Pancreas (tissue), 10 donors: ENCODE measurements around the gene ADM2. TPM values are rescaled to one million over a fixed set of nuclear protein-coding genes. Genes with fewer than 3 reads are reported as not detected.
"Not testable (repeated sequence)": the region's sequence is repeated elsewhere in the genome, so short reads cannot be mapped to it uniquely, and the experiment has no call there.

ENCODE experiments used
- ATAC-seq, 4 donors: fragments of 200-7000 bp; cut with Tn5 transposase; one replicate each; pipeline versions ENCODE4 v1.8.0 to v1.9.1; 2020; ENCODE audit warnings: mild to moderate bottlenecking in 4 of 4, moderate library complexity in 4 of 4
- DNase-seq, 6 donors: peaks; one replicate each; pipeline ENCODE4 v3.0.0-alpha.2; 2020
- FAIRE-seq: peaks from 2 replicates; lab custom pipeline; 2012; peaks lifted over from hg19 to GRCh38; lab: Jason Lieb, UNC
- H3K27ac ChIP-seq, 4 donors: fragments of 200-600 bp; sonication (generic); 1 replicate in 3 of 4; 2 replicates in 1 of 4; pipeline versions ENCODE4 v1.5.0 to v1.8.0; 2020
- H3K27me3 ChIP-seq, 4 donors: fragments of 200-600 bp; one replicate each; pipeline ENCODE4 v1.8.0; 2021
- H3K36me3 ChIP-seq, 3 donors: fragments of 200-600 bp; sonication (generic) in 1 of 3; one replicate each; pipeline versions ENCODE4 v1.5.0 to v1.8.0; 2020 to 2021
- H3K4me1 ChIP-seq, 3 donors: fragments of 200-600 bp; one replicate each; pipeline ENCODE4 v1.8.0; 2021
- H3K4me3 ChIP-seq, 4 donors: fragments of 200-600 bp; sonication (generic) in 2 of 4; one replicate each; pipeline versions ENCODE4 v1.5.0 to v1.8.0; 2020 to 2021
- H3K9me3 ChIP-seq, 4 donors: fragments of 200-600 bp; one replicate each; pipeline ENCODE4 v1.8.0; 2021
- WGBS, 2 donors: extraction: QIAGEN DNeasy Blood & Tissue Kit; methylation state at CpG; one replicate each; pipeline ENCODE4 v1.1.7; 2013; 5-methylcytosine and 5-hydroxymethylcytosine counted together
- intact Hi-C, 3 donors: fragments of 100-400 bp; cut with DNase I; formaldehyde crosslinking; loops; one replicate each; pipeline versions ENCODE4 v1.11.1 to v1.14.2; 2022
- polyA plus RNA-seq, 2 donors: library from polyadenylated mRNA; stranded (reverse); fragments of 200-250 nt; gene quantifications; one replicate each; pipeline ENCODE4 v1.2.3, GENCODE V29; 2013
- total RNA-seq, 6 donors: library from RNA; stranded (reverse); fragmentation: NEBNext Ultra II Directional in 4 of 6; extraction: Animal tissue kit (Norgen Biotek cat#: 25700) in 4 of 6; gene quantifications; one replicate each; pipeline versions ENCODE4 v1.2.1 to v1.2.4, GENCODE V29; 2021 to 2023
- TF ChIP-seq, protein P1 (sequence below), 4 donors: fragments of 200-600 bp; sonication (generic) in 3 of 4; IDR thresholded peaks; one replicate each; pipeline versions ENCODE4 v1.5.0 to v1.8.0; 2021; ENCODE audit warnings: antibody characterized with exemption in 4 of 4
- donor health status: healthy with polysubstance abuse.
- donor health status: DM: no; HTN: no; CAD: no; lungs with moderate emphysema.
- donor health status: DM: no; HTN: no; CAD: no.
- donor health status: control.
- donor health status: control.
- donor health status: Bipolar disorder and iron deficiency.
- donor health status: DM: yes; HTN: yes; CAD: no.
- donor health status: DM: no; HTN: no; CAD: no.
- donor health status: DM: no; HTN: no; CAD: no.
- donor health status: DM: yes; HTN: yes; CAD: no.

ADM2 gene
- total and polyA plus RNA-seq, 8 donors, result 2.1 to 44.3 (median 5.8) TPM

DNA sequence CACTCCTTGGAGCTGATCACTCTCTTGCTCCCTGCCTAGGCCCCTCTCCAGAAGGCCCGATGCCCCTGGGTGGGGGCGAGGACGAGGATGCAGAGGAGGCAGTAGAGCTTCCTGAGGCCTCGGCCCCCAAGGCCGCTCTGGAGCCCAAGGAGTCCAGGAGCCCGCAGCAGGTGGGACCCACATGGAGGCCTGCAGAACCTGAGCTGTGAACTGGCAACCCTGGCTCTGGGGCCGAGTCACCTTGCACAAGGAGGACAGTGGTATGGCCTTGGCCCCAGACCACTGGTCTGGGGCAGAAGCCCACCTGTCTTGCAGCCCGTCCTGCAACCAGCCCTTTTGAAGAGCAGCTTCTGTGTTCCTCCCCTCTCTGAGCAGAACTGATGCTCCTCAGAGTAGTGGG is 37.8 kb downstream of the ADM2 start:
- intact Hi-C loops, result no loop called here
- no peak for FAIRE-seq

DNA sequence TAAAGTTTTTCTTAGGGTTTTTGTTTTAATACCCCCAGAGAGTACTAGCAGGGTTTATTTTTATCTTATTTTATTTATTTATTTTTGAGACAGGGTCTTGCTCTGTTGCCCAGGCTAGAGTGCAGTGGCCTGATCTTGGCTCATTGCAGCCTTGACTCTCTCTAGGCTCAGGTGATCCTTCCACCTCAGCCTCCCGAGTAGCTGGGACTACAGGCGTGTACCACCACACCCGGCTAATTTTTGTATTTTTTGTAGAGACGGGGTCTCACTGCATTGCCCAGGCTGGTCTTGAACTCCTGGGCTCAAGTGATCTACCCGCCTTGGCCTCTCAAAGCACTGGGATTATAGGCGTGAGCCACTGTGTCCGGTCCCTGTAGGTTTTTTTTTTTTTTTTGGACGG is 38.8 kb downstream of the ADM2 start:
- intact Hi-C loops, DNase-seq, ATAC-seq, FAIRE-seq, H3K27me3 ChIP-seq, H3K9me3 ChIP-seq, H3K4me1 ChIP-seq, H3K27ac ChIP-seq, H3K4me3 ChIP-seq: not testable (repeated sequence)
- H3K36me3 ChIP-seq, result peaks cover 0 to 52% (median 19%) of the 10 kb centered on the region in 3 donors
- WGBS, 2 donors, result 94 to 98% methylated on average over 8 of the region's 8 CpGs

More for the DNA sequence above, 37.8 kb downstream of the ADM2 start:
- no peak for ATAC-seq
- no peaks in the 10 kb centered on the region for H3K27me3 ChIP-seq
- no peak overlapping the region for H3K27ac ChIP-seq
- no peak overlapping the region for H3K4me3 ChIP-seq
- peaks cover 0 to 52% (median 19%) of the 10 kb centered on the region in 3 donors for H3K36me3 ChIP-seq
- peak in 1 of 6 donors; percentile 61 for DNase-seq
- WGBS, 2 donors, result 94 to 95% methylated on average over 8 of the region's 8 CpGs
- TF ChIP-seq, protein P1, sequence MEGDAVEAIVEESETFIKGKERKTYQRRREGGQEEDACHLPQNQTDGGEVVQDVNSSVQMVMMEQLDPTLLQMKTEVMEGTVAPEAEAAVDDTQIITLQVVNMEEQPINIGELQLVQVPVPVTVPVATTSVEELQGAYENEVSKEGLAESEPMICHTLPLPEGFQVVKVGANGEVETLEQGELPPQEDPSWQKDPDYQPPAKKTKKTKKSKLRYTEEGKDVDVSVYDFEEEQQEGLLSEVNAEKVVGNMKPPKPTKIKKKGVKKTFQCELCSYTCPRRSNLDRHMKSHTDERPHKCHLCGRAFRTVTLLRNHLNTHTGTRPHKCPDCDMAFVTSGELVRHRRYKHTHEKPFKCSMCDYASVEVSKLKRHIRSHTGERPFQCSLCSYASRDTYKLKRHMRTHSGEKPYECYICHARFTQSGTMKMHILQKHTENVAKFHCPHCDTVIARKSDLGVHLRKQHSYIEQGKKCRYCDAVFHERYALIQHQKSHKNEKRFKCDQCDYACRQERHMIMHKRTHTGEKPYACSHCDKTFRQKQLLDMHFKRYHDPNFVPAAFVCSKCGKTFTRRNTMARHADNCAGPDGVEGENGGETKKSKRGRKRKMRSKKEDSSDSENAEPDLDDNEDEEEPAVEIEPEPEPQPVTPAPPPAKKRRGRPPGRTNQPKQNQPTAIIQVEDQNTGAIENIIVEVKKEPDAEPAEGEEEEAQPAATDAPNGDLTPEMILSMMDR (IDR thresholded peaks at IDR 0.05), result no peak
- no peaks in the 10 kb centered on the region for H3K9me3 ChIP-seq
- H3K4me1 ChIP-seq, result peaks cover 1 to 2% (median 2%) of the 10 kb centered on the region in 3 donors

DNA sequence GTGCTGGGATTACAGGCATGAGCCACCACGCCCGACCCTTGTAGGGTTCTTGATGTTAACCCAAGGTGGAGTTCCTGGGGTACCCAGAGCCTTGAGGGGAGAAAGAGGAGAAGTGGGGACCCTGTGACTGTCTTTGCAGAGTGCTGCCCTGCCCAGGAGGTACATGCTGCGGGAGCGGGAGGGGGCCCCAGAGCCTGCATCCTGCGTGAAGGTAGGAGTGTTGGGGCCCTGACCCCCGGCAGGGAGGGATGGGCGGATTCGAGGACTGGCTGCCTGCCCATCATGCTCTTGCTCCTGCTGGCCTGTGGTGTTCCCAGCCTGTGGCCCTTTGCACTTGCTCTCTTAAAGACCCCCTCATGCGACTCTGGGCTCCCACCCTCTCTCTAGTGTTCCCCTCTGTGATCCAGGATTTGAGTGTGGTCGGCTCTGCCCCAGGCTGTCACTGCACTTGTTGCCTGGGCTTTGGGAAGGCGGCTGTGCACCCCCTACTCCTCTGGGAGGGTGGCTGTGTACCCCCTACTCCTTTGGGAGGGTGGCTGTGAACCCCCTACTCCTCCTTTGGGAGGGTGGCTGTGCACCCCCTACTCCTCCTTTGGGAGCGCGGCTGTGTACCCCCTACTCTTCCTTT is 39.6 kb downstream of the ADM2 start:
- Histone ChIP-seq H3K4me3 (no peak overlapping the region), H3K27ac (no peak overlapping the region), H3K36me3 (peaks cover 0 to 52% (median 19%) of the 10 kb centered on the region in 3 donors), H3K27me3 (no peaks in the 10 kb centered on the region), H3K9me3 (no peaks in the 10 kb centered on the region), H3K4me1 (peaks cover 5 to 7% (median 6%) of the 10 kb centered on the region in 3 donors)
- intact Hi-C loops, result no loop called here
- no peak for FAIRE-seq
- WGBS, 2 donors, result 92 to 95% methylated on average over 13 of the region's 13 CpGs
- TF ChIP-seq, protein P1 (IDR thresholded peaks at IDR 0.05), result no peak
- no peak for ATAC-seq
- DNase-seq, result peak in 1 of 6 donors; percentile 62

DNA sequence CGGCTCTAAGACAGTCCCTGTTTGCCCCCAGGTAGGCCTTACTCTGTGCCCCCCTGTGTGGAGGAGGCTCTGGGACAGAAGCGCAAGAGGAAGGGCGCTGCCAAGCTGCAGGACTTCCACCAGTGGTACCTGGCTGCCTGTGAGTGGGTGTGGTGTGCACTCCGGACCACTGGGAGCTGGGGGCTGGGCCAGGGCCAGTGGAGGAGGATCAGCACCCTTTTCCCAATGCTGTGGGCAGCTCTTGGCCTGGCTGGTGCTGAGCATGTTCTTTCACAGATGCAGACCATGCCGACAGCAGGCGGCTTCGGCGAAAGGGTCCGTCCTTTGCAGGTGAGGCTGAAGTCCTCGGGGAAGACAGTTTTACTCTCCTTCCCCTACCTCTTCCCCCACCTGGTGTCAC is 40.4 kb downstream of the ADM2 start:
- 94% methylated on average over 10 of the region's 10 CpGs for WGBS, 2 donors
- intact Hi-C loops, result no loop called here
- ATAC-seq (no peak), FAIRE-seq (no peak), DNase-seq (no peak)
- TF ChIP-seq, protein P1 (IDR thresholded peaks at IDR 0.05), result no peak
- Histone ChIP-seq H3K27me3 (no peaks in the 10 kb centered on the region), H3K9me3 (no peaks in the 10 kb centered on the region), H3K36me3 (peaks cover 0 to 52% (median 19%) of the 10 kb centered on the region in 3 donors), H3K27ac (no peak overlapping the region), H3K4me3 (no peak overlapping the region), H3K4me1 (peaks cover 5 to 7% (median 6%) of the 10 kb centered on the region in 3 donors)

DNA sequence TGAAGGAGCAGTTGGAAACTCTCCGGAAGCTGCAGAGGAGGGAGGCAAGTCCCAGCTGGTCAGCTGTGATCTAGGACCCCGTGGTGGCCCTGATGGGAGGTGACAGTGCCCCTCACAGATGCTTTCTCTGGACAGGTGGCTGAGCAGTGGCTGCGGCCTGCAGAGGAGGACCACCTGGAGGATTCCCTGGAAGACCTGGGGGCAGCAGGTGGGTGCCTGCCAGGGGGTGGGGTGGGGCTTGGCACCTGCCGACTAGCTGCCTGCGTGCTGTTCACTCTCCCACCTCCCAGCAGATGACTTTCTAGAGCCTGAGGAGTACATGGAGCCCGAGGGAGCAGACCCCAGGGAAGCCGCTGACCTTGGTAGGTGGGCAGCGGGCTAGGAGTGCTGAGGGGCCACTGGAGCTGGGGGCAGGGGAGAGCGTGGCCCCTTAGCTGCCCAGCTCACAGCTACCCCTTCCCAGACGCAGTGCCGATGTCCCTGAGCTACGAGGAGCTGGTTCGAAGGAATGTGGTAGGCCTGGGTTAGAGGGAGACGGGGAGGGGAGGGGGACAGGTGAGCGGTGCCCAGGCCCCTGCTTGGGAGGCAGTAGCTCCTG is 41.0 kb downstream of the ADM2 start:
- ATAC-seq, result no peak
- FAIRE-seq, result no peak
- intact Hi-C loops, result no loop called here
- Histone ChIP-seq H3K4me3 (no peak overlapping the region), H3K9me3 (no peaks in the 10 kb centered on the region), H3K36me3 (peaks cover 0 to 49% (median 19%) of the 10 kb centered on the region in 3 donors), H3K27ac (no peak overlapping the region), H3K4me1 (peaks cover 5 to 7% (median 6%) of the 10 kb centered on the region in 3 donors), H3K27me3 (no peaks in the 10 kb centered on the region)
- DNase-seq, result peak in 1 of 6 donors; percentile 65
- WGBS, 2 donors, result 92% methylated on average over 13 to 15 of the region's 15 CpGs
- TF ChIP-seq, protein P1 (IDR thresholded peaks at IDR 0.05), result no peak
